Esophagus squamous epithelium (tissue), 5 donors: ENCODE data around the gene SCN8A. TPM values are rescaled to one million over a fixed set of nuclear protein-coding genes. Genes with fewer than 3 reads are reported as not detected.

Source experiments
- DNase-seq: peaks from one replicate; lab custom pipeline; 2025; lab: John Stamatoyannopoulos, UW
- H3K27ac ChIP-seq, 4 donors: fragments of 200-600 bp; sonication (generic); one replicate each; pipeline ENCODE4 v1.5.1; 2016 to 2019; ENCODE audit warnings: mild to moderate bottlenecking in 1 of 4
- H3K27me3 ChIP-seq, 4 donors: fragments of 200-600 bp; sonication (generic); 1 replicate in 3 of 4; 2 replicates in 1 of 4; pipeline versions ENCODE4 v1.5.1 to v1.6.0; 2017 to 2021; ENCODE audit warnings: antibody characterized with exemption in 1 of 4
- H3K36me3 ChIP-seq, 3 donors: fragments of 200-600 bp; sonication (generic); one replicate each; pipeline ENCODE4 v1.5.1; 2016 to 2019
- H3K4me1 ChIP-seq, 3 donors: fragments of 200-600 bp; sonication (generic); one replicate each; pipeline ENCODE4 v1.5.1; 2017 to 2019
- H3K4me3 ChIP-seq, 4 donors: fragments of 200-600 bp; sonication (generic); 1 replicate in 3 of 4; 2 replicates in 1 of 4; pipeline ENCODE4 v1.5.1; 2016 to 2019; ENCODE audit warnings: mild to moderate bottlenecking in 2 of 4, moderate library complexity in 1 of 4
- H3K9me3 ChIP-seq, 3 donors: fragments of 200-600 bp; sonication (generic); one replicate each; pipeline ENCODE4 v1.5.1; 2016 to 2019
- POLR2A ChIP-seq, 4 donors: fragments of 450-650 bp; IDR thresholded peaks; one replicate each; pipeline ENCODE4 v1.6.1; 2017; ENCODE audit warnings: antibody characterized with exemption in 4 of 4, mild to moderate bottlenecking in 4 of 4, moderate library complexity in 3 of 4
- WGBS, 2 donors: methylation state at CpG; one replicate each; pipeline ENCODE4 v1.1.5; 2018; 5-methylcytosine and 5-hydroxymethylcytosine counted together
- intact Hi-C: fragments of 100-400 bp; cut with DNase I; formaldehyde crosslinking; loops from one replicate; pipeline ENCODE4 v1.15.0; 2022
- total RNA-seq, 4 donors: library from RNA; depleted of rRNA; stranded (reverse); fragments of >200 nt; gene quantifications; one replicate each; pipeline ENCODE4 v1.1.0, GENCODE V29; 2016
- TF ChIP-seq, protein P1 (sequence below), 6 experiments: fragments of 450-650 bp in 4 of 6; fragments of 200-600 bp in 2 of 6; sonication (generic) in 2 of 6; IDR thresholded peaks; one replicate each; pipeline ENCODE4 v1.5.1; 2016 to 2019; ENCODE audit warnings: antibody characterized with exemption in 6 of 6, mild to moderate bottlenecking in 4 of 6, moderate library complexity in 4 of 6
- donor health status: DM: yes; HTN: yes; CAD: no.

Gene SCN8A
- total RNA-seq, 4 donors from 2014 or later: 0.11 to 1.1 (median 0.40) TPM

DNA sequence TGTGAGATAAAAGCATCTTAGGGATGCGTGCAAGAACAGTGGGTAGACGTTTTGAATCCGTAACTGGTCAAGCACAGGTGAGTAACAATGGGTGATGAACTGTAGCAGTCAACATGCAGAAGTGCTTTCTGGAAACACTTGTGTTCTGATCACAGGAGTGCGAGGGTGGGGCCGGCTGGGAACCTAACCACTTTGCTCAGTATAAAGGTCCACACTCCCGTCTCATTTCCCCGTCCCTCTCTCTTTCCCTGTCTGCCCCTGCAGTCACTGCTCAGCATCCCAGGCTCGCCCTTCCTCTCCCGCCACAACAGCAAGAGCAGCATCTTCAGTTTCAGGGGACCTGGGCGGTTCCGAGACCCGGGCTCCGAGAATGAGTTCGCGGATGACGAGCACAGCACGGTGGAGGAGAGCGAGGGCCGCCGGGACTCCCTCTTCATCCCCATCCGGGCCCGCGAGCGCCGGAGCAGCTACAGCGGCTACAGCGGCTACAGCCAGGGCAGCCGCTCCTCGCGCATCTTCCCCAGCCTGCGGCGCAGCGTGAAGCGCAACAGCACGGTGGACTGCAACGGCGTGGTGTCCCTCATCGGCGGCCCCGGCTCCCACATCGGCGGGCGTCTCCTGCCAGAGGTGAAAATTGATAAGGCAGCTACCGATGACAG is 130.4 kb downstream of the SCN8A start:
- DNase-seq: no peak
- Histone ChIP-seq H3K4me3 (peak overlapping the region in 2 of 4 donors; percentile 21 to 44), H3K36me3 (no peaks in the 10 kb centered on the region), H3K4me1 (peaks cover 0 to 8% (median 0%) of the 10 kb centered on the region in 3 donors), H3K27ac (no peak overlapping the region), H3K27me3 (peaks cover 0 to 26% (median 5%) of the 10 kb centered on the region in 4 donors), H3K9me3 (no peaks in the 10 kb centered on the region)
- TF ChIP-seq, protein P1, sequence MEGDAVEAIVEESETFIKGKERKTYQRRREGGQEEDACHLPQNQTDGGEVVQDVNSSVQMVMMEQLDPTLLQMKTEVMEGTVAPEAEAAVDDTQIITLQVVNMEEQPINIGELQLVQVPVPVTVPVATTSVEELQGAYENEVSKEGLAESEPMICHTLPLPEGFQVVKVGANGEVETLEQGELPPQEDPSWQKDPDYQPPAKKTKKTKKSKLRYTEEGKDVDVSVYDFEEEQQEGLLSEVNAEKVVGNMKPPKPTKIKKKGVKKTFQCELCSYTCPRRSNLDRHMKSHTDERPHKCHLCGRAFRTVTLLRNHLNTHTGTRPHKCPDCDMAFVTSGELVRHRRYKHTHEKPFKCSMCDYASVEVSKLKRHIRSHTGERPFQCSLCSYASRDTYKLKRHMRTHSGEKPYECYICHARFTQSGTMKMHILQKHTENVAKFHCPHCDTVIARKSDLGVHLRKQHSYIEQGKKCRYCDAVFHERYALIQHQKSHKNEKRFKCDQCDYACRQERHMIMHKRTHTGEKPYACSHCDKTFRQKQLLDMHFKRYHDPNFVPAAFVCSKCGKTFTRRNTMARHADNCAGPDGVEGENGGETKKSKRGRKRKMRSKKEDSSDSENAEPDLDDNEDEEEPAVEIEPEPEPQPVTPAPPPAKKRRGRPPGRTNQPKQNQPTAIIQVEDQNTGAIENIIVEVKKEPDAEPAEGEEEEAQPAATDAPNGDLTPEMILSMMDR (IDR thresholded peaks at IDR 0.05): no peak
- no peak for TF ChIP-seq POLR2A (IDR thresholded peaks at IDR 0.05)
- intact Hi-C loops: no loop called here
- WGBS, 2 donors: 23 to 24% methylated on average over 16 to 29 of the region's 44 CpGs

DNA sequence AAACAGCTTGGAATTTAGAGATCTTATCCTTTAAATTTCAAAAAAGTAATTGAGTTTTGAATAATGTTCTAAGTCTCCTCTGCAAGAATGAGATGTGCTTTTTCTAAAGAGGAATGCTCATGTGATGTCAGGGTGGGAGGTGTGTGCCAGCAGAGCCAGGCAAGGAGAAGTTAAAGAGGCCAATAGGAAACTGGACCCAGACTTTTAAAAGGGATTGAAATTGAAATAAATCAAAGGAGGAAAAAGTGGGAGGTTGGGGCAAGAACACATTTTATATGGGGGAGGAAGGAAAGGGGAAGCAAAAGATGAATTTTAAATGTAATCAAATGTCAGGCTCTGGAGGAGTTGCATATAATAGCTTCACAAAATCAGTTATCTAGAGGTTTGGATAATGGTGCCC is 131.4 kb downstream of the SCN8A start:
- no peaks in the 10 kb centered on the region for H3K36me3 ChIP-seq
- intact Hi-C loops: no loop called here
- H3K4me3 ChIP-seq: no peak overlapping the region
- H3K27ac ChIP-seq: no peak overlapping the region
- peaks cover 0 to 8% (median 0%) of the 10 kb centered on the region in 3 donors for H3K4me1 ChIP-seq
- TF ChIP-seq POLR2A (IDR thresholded peaks at IDR 0.05): no peak
- TF ChIP-seq, protein P1 (IDR thresholded peaks at IDR 0.05): no peak
- peaks cover 0 to 26% (median 5%) of the 10 kb centered on the region in 4 donors for H3K27me3 ChIP-seq
- no peak for DNase-seq
- H3K9me3 ChIP-seq: no peaks in the 10 kb centered on the region

DNA sequence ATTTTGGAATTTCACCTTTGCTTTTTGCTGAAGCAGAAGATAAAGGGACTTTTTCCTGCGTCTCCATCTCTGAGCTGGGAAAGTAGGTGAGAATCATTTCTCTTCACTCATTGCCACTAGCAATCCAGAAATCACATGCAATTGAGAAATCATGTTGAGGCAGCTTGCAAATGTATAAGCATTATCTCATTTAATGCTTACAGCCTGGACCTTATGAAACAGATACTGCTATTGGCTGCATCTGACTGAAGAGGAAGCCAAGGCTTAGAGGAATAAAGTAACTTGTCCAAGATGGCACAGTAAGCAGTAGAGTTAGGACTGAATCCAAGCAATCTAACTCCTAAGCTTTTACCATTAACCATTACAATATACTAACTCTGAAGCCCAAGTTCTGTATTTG is 135.1 kb downstream of the SCN8A start:
- Histone ChIP-seq H3K4me3 (no peak overlapping the region), H3K9me3 (no peaks in the 10 kb centered on the region), H3K27me3 (peaks cover 0 to 18% (median 5%) of the 10 kb centered on the region in 4 donors), H3K27ac (no peak overlapping the region), H3K4me1 (peaks cover 0 to 7% (median 0%) of the 10 kb centered on the region in 3 donors), H3K36me3 (no peaks in the 10 kb centered on the region)
- DNase-seq: no peak
- TF ChIP-seq, protein P1 (IDR thresholded peaks at IDR 0.05): no peak
- TF ChIP-seq POLR2A (IDR thresholded peaks at IDR 0.05): no peak
- intact Hi-C loops: no loop called here
- WGBS, 2 donors: 88 to 93% methylated on average over 1 of the region's 1 CpG

DNA sequence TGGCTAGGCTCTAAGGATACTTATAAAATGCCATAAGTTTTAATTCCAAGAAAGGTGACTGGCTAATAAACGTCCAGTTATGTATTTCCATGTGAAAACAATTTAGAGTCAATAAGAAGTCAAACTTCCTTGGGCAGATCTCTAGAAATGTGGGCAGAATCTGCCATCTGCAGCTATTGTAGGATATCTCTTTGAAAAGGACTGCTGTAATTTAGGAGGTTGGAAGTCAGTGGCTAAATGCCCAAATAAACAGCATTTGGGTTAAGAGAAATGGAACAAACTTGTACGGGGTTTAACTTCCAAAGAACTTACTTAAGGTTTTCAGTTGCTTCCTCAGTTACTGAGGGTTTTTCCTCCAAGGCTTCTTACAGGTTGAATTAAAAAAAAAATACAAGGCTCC is 135.9 kb downstream of the SCN8A start:
- H3K4me1 ChIP-seq: no peaks in the 10 kb centered on the region
- no peak for DNase-seq
- H3K4me3 ChIP-seq: no peak overlapping the region
- no peak overlapping the region for H3K27ac ChIP-seq
- peaks cover 0 to 1% (median 0%) of the 10 kb centered on the region in 3 donors for H3K9me3 ChIP-seq
- intact Hi-C loops: no loop called here
- TF ChIP-seq POLR2A (IDR thresholded peaks at IDR 0.05): no peak
- H3K27me3 ChIP-seq: peaks cover 0 to 11% (median 2%) of the 10 kb centered on the region in 4 donors
- H3K36me3 ChIP-seq: no peaks in the 10 kb centered on the region
- 38 to 50% methylated on average over 2 of the region's 2 CpGs for WGBS, 2 donors

DNA sequence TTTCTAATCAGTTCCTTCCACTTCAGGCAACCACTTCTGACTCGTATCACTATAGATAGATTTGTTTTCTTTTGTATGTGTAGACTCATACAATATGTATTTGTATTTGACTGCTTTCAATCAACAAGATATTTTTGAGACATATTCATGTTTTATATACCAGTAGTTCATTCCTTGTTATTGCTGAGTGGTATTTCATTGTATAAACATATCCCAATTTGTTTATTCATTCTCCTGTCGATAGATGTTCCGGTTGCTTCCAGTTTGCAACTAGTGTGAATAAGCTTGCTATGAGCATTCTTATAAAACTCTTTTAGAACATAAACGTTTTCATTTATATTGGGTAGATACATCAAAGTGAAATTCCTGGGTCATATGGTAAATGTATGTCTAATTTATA is 138.3 kb downstream of the SCN8A start:
- H3K27me3 ChIP-seq: no peaks in the 10 kb centered on the region
- intact Hi-C loops: no loop called here
- peaks cover 0 to 5% (median under 1%) of the 10 kb centered on the region in 3 donors for H3K9me3 ChIP-seq
- H3K4me3 ChIP-seq: no peak overlapping the region
- no peak overlapping the region for H3K27ac ChIP-seq
- H3K4me1 ChIP-seq: no peaks in the 10 kb centered on the region
- H3K36me3 ChIP-seq: no peaks in the 10 kb centered on the region
- TF ChIP-seq, protein P1 (IDR thresholded peaks at IDR 0.05): no peak
- no peak for TF ChIP-seq POLR2A (IDR thresholded peaks at IDR 0.05)
- no peak for DNase-seq
- WGBS, 2 donors: 58 to 65% methylated on average over 4 of the region's 4 CpGs
